SK-N-SH treated with all-trans-retinoic acid at 6 μM for 48 hours (cell line): ENCODE measurements around the gene BAG5.
A peak's percentile ranks its signal among the peaks of the same experiment; 100 is the strongest.

ENCODE experiments used
- ATAC-seq: fragments of 200-7000 bp; cut with Tn5 transposase; 3 replicates; pipeline ENCODE4 v1.9.1; 2020; ENCODE audit warnings: mild to moderate bottlenecking, moderate library complexity
- ARNTL ChIP-seq: fragments of 450-650 bp; formaldehyde crosslinking; IDR thresholded peaks from 2 replicates; pipeline ENCODE4 v1.5.0; 2020; ENCODE audit warnings: low read depth, mild to moderate bottlenecking, moderate library complexity, borderline replicate concordance
- BACH2 ChIP-seq: fragments of 250-450 bp; sonication (Bioruptor Pico); IDR thresholded peaks from 2 replicates; pipeline ENCODE4 v1.9.0; 2021; ENCODE audit warnings: mild to moderate bottlenecking, borderline replicate concordance
- ESRRG ChIP-seq: fragments of 250-450 bp; sonication (Bioruptor Pico); IDR thresholded peaks from 2 replicates; pipeline ENCODE4 v1.6.1; 2021; ENCODE audit warnings: mild to moderate bottlenecking
- GLIS3 ChIP-seq: fragments of 250-450 bp; sonication (Bioruptor Pico); IDR thresholded peaks from 2 replicates; pipeline ENCODE4 v1.5.0; 2020; ENCODE audit warnings: mild to moderate bottlenecking, moderate library complexity
- ISL1 ChIP-seq: fragments of 250-450 bp; sonication (Bioruptor Pico); IDR thresholded peaks from 2 replicates; pipeline ENCODE4 v2.1.2; 2022; ENCODE audit warnings: mild to moderate bottlenecking, moderate library complexity
- OSR1 ChIP-seq: fragments of 250-450 bp; sonication (Bioruptor Pico); IDR thresholded peaks from 2 replicates; pipeline ENCODE4 v1.8.0; 2022; ENCODE audit warnings: moderate library complexity, mild to moderate bottlenecking, inconsistent platforms
- PPARA ChIP-seq: fragments of 250-450 bp; sonication (Bioruptor Pico); IDR thresholded peaks from 2 replicates; pipeline ENCODE4 v1.5.0; 2020; ENCODE audit warnings: mild to moderate bottlenecking, borderline replicate concordance
- RARB ChIP-seq: fragments of 250-450 bp; sonication (Bioruptor Pico); IDR thresholded peaks from 2 replicates; pipeline ENCODE4 v1.8.0; 2021; ENCODE audit warnings: mild to moderate bottlenecking, moderate library complexity
- SNAI2 ChIP-seq: fragments of 250-450 bp; sonication (Bioruptor Pico); IDR thresholded peaks from 2 replicates; pipeline ENCODE4 v1.5.0; 2020; ENCODE audit warnings: mild to moderate bottlenecking, moderate library complexity
- TCF4 ChIP-seq: fragments of 250-450 bp; sonication (Bioruptor Pico); IDR thresholded peaks from 2 replicates; pipeline ENCODE4 v1.8.0; 2021; ENCODE audit warnings: mild to moderate bottlenecking, moderate library complexity, borderline replicate concordance
- TSHZ2 ChIP-seq: fragments of 250-450 bp; sonication (Bioruptor Pico); IDR thresholded peaks from 2 replicates; pipeline ENCODE4 v1.5.0; 2020; ENCODE audit warnings: mild to moderate bottlenecking, moderate library complexity
- ZC3H10 ChIP-seq: fragments of 250-450 bp; sonication (Bioruptor Pico); IDR thresholded peaks from 2 replicates; pipeline ENCODE4 v1.5.1; 2021; ENCODE audit warnings: mild to moderate bottlenecking, moderate library complexity
- ZFP3 ChIP-seq: fragments of 250-450 bp; sonication (Bioruptor Pico); IDR thresholded peaks from 2 replicates; pipeline ENCODE4 v1.5.0; 2020; ENCODE audit warnings: mild to moderate bottlenecking, moderate library complexity
- ZFP30 ChIP-seq: fragments of 450-650 bp; formaldehyde crosslinking; IDR thresholded peaks from 2 replicates; pipeline ENCODE4 v1.5.0; 2022; ENCODE audit warnings: mild to moderate bottlenecking, moderate library complexity
- ZNF565 ChIP-seq: fragments of 450-650 bp; formaldehyde crosslinking; conservative IDR thresholded peaks from 2 replicates; pipeline ENCODE4 v1.5.0; 2020; ENCODE audit warnings: low read depth, mild to moderate bottlenecking, moderate library complexity
- ZNF70 ChIP-seq: fragments of 450-650 bp; formaldehyde crosslinking; IDR thresholded peaks from 2 replicates; pipeline ENCODE4 v1.5.0; 2020; ENCODE audit warnings: mild to moderate bottlenecking, moderate library complexity
- ZNF8 ChIP-seq: fragments of 450-650 bp; formaldehyde crosslinking; IDR thresholded peaks from 2 replicates; pipeline ENCODE4 v1.5.0; 2020; ENCODE audit warnings: mild to moderate bottlenecking, moderate library complexity
- TF ChIP-seq, protein P1 (sequence below): fragments of 250-450 bp; sonication (Bioruptor Pico); IDR thresholded peaks from 2 replicates; pipeline ENCODE4 v1.8.0; 2020; ENCODE audit warnings: mild to moderate bottlenecking, moderate library complexity, borderline replicate concordance
- TF ChIP-seq, protein P2 (sequence below): fragments of 250-450 bp; sonication (Bioruptor Pico); IDR thresholded peaks from 2 replicates; pipeline ENCODE4 v1.5.1; 2021; ENCODE audit warnings: mild to moderate bottlenecking, moderate library complexity
- TF ChIP-seq, protein P3 (sequence below): fragments of 250-450 bp; sonication (Bioruptor Pico); IDR thresholded peaks from 2 replicates; pipeline ENCODE4 v1.8.0; 2021; ENCODE audit warnings: low read depth, mild to moderate bottlenecking, moderate library complexity, borderline replicate concordance

BAG5 gene

DNA sequence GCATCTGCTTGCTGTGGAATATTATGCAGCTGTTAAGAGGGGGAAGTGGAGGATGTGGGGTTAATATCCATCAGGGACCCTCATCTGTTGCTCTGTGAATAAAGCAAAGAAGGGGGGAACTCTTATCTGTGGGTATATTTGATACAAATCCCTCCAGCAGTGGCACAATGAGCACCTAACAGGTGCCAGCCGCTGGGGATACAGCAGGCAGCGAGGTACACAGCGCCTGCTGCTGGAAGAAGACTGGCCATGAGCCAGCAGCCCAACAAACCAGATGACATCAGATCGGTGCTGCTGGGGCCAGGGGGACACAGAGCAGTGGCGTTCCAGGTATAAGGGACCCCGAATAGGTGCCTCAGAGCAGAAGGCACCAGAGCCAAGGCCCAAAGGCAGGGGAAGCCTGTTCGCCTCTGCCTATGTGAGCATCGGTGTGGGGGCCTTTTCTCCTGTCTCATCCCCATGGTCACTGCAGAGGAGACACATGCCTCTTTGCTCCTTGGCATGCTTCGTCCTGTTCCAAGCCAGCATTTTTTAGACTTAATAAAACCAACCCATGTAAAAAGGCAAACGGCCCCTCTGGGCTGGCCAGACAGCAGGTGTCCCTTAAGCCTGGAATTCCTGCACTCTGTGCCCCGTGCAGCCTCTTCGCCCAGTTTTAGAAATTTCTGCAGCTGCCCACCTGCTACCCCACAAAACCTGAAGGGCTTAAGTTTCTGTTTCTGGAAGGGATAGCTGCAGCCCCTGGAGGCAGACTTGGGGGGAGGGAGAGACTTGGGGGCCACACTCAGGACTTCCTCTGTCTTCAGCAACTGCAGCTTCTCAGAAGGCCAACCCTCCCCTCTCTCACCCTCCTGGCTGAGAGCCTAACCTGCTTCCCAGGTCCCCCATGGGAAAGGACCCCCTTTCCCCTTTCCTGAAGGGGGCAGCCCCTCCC lies 38.2 kb downstream of the BAG5 start:
- TF ChIP-seq PPARA = no peak
- TF ChIP-seq ISL1 = no peak
- TF ChIP-seq BACH2 = no peak
- TF ChIP-seq SNAI2 (CRISPR knock-in tag) = no peak
- no peak for TF ChIP-seq OSR1
- no peak for TF ChIP-seq ZC3H10 (CRISPR knock-in tag)
- TF ChIP-seq, protein P1, sequence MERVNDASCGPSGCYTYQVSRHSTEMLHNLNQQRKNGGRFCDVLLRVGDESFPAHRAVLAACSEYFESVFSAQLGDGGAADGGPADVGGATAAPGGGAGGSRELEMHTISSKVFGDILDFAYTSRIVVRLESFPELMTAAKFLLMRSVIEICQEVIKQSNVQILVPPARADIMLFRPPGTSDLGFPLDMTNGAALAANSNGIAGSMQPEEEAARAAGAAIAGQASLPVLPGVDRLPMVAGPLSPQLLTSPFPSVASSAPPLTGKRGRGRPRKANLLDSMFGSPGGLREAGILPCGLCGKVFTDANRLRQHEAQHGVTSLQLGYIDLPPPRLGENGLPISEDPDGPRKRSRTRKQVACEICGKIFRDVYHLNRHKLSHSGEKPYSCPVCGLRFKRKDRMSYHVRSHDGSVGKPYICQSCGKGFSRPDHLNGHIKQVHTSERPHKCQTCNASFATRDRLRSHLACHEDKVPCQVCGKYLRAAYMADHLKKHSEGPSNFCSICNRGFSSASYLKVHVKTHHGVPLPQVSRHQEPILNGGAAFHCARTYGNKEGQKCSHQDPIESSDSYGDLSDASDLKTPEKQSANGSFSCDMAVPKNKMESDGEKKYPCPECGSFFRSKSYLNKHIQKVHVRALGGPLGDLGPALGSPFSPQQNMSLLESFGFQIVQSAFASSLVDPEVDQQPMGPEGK = no peak
- TF ChIP-seq, all 23 proteins: peak for 0
- ATAC-seq = no peak

- TF ChIP-seq, protein P1 = no peak
- TF ChIP-seq RARB (CRISPR knock-in tag) (no peak), ZFP30 (no peak), TCF4 (CRISPR knock-in tag) (no peak), OSR1 (no peak), SNAI2 (CRISPR knock-in tag) (no peak), ESRRG (CRISPR knock-in tag) (no peak), ZNF8 (CRISPR knock-in tag) (no peak), PPARA (no peak), ZFP3 (CRISPR knock-in tag) (no peak), BACH2 (no peak), ZNF565 (CRISPR knock-in tag) (no peak)
- TF ChIP-seq, protein P2, sequence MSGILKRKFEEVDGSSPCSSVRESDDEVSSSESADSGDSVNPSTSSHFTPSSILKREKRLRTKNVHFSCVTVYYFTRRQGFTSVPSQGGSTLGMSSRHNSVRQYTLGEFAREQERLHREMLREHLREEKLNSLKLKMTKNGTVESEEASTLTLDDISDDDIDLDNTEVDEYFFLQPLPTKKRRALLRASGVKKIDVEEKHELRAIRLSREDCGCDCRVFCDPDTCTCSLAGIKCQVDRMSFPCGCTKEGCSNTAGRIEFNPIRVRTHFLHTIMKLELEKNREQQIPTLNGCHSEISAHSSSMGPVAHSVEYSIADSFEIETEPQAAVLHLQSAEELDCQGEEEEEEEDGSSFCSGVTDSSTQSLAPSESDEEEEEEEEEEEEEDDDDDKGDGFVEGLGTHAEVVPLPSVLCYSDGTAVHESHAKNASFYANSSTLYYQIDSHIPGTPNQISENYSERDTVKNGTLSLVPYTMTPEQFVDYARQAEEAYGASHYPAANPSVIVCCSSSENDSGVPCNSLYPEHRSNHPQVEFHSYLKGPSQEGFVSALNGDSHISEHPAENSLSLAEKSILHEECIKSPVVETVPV = no peak
- TF ChIP-seq, protein P3, sequence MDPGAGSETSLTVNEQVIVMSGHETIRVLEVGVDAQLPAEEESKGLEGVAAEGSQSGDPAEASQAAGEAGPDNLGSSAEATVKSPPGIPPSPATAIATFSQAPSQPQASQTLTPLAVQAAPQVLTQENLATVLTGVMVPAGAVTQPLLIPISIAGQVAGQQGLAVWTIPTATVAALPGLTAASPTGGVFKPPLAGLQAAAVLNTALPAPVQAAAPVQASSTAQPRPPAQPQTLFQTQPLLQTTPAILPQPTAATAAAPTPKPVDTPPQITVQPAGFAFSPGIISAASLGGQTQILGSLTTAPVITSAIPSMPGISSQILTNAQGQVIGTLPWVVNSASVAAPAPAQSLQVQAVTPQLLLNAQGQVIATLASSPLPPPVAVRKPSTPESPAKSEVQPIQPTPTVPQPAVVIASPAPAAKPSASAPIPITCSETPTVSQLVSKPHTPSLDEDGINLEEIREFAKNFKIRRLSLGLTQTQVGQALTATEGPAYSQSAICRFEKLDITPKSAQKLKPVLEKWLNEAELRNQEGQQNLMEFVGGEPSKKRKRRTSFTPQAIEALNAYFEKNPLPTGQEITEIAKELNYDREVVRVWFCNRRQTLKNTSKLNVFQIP = no peak
Measured at GRCh38 chr14:103523575-103523954, 38.9 kb downstream of the BAG5 start.

DNA sequence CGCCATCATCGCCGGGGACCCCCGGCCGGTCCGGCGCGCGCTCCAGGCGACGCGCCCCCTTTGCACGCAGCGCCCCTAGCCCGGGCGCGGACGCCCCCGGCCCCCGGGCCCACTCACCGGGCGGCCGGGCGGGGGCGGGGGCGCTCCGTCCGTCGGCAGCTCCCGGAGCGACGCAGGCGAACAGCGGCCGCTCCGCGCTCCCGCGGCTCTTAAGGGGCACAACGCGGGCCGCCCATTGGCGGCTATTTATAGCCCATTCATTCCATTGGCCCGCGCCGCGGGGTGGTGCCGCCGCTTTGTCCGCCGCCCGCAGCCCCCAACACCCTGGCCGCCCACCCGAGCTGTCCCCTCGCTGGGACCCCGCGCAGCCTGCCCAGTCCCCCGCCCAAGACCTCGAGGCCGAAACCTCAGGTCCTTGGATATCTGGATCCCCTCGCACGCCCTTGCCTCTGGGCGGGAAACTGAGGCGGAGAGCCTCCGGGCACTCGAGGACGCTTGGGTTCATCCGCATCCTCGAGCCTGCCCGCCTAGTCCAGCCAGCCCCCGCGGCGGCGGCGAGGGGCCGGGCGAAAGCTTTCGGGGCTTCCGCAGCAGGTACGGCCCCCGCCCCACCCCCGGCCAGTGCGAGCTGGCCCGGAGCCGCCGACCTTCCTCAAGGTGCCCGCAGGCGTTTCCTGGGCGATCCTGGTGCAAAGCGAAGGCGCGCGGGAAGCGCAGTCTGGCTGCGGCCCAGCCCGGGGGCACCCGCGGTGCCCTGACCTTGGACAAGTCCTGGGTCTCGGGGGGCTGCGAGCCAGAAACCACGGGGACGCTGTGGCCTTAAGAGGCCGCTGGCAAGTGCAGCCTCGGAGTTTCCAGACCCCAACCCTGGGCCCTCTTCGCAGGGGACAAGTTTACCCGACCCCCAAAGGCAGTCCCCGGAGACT lies 39.5 kb downstream of the BAG5 start, which contains the start of gene CKB:
Gene CKB (minus strand): TSS at position 182 of the 926 bp plus-strand sequence. CDS start 337 bp downstream, outside the sequence.
- no peak for TF ChIP-seq ESRRG (CRISPR knock-in tag)
- TF ChIP-seq, protein P2 = no peak
- no peak for TF ChIP-seq ZFP30
- no peak for TF ChIP-seq SNAI2 (CRISPR knock-in tag)
- no peak for TF ChIP-seq ZFP3 (CRISPR knock-in tag)
- no peak for TF ChIP-seq TSHZ2 (CRISPR knock-in tag)
- no peak for TF ChIP-seq ZNF70
- TF ChIP-seq ARNTL = no peak
- no peak for TF ChIP-seq ZC3H10 (CRISPR knock-in tag)
- no peak for TF ChIP-seq TCF4 (CRISPR knock-in tag)
- no peak for TF ChIP-seq OSR1
- no peak for TF ChIP-seq RARB (CRISPR knock-in tag)
- no peak for TF ChIP-seq ISL1
- no peak for TF ChIP-seq GLIS3
- TF ChIP-seq ZNF565 (CRISPR knock-in tag) = no peak
- no peak for TF ChIP-seq ZNF8 (CRISPR knock-in tag)
- TF ChIP-seq, protein P3 = no peak
- TF ChIP-seq, all 23 proteins: peak for 0
- peak; percentile 43 for ATAC-seq

More at GRCh38 chr14:103523575-103523954, 38.9 kb downstream of the BAG5 start:
- no peak for ATAC-seq
